ENCODE data around the gene TNFAIP6.
"Not testable (repeated sequence)": the region's sequence is repeated elsewhere in the genome, so short reads cannot be mapped to it uniquely, and the experiment has no call there.

TNFAIP6 gene

DNA sequence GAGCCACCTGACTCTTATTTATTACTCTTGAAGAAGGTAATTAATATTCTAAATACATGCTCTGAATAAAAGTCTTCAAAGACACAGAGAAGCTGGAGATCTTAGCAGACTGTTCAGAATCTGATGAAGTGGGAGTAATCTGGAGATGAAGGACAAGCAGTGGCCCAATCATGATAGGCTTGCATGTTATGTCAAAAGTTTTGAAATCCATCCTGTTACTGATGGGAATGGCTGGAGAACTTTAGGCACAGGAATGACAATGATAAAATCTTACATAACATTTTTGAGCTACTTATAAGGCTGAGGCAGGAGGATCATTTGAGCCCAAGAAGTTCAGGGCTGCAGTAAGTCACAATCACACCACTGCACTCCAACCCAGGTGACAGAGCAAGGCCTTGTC is 49.9 kb downstream of the TNFAIP6 start:
- DNase-seq = no peak
- in situ Hi-C loops (cut with HindIII; ENCODE audit: low pct_ligation_motif_present, low pct_unique_long_range_greater_than_20kb, low sequenced_read_pairs) = no loop called here

- in situ Hi-C loops (cut with HindIII; ENCODE audit: low pct_ligation_motif_present, low pct_unique_long_range_greater_than_20kb, low sequenced_read_pairs) = no loop called here
- no peak for DNase-seq
These were observed 51.6 kb downstream of the TNFAIP6 start for GRCh38 chr2:151408788-151409600.

GRCh38 chr2:151409601-151410484 is 52.5 kb downstream of the TNFAIP6 start, which contains the start of gene RIF1:
RIF1 (plus strand) TSS chr2:151409902; CDS start chr2:151410424, 522 bp downstream.
- in situ Hi-C loops (cut with HindIII; ENCODE audit: low pct_ligation_motif_present, low pct_unique_long_range_greater_than_20kb, low sequenced_read_pairs) = no loop called here
- peak; percentile 98 for DNase-seq

DNA sequence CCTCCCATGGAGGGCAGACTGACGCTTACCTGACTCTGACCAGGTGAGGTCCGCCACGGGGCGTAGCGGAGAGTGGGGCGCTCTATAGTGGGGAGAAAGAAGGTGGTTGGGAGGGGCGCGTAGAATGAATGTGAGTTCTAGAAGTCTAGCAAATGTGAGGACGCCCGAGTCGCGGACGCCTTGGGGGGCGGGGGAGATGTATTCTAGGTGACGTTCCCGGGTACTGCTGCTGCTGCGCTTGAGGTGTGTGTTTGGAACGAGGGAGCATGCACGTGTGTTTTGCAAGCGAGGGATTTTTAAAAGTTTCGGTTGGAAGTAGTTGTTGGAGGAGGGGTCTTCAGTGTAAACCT is 53.1 kb downstream of the TNFAIP6 start:
- in situ Hi-C loops (cut with HindIII; ENCODE audit: low pct_ligation_motif_present, low pct_unique_long_range_greater_than_20kb, low sequenced_read_pairs) = no loop called here
- peak; percentile 42 for DNase-seq

- no peak for DNase-seq
- in situ Hi-C loops (cut with HindIII; ENCODE audit: low pct_ligation_motif_present, low pct_unique_long_range_greater_than_20kb, low sequenced_read_pairs) = no loop called here
These were observed 60.3 kb downstream of the TNFAIP6 start for GRCh38 chr2:151417650-151418049.

- DNase-seq = not testable (repeated sequence)
These were observed 64.3 kb downstream of the TNFAIP6 start for GRCh38 chr2:151421681-151422080.

GRCh38 chr2:151422917-151423439 is 65.6 kb downstream of the TNFAIP6 start:
- in situ Hi-C loops (cut with HindIII; ENCODE audit: low pct_ligation_motif_present, low pct_unique_long_range_greater_than_20kb, low sequenced_read_pairs) = no loop called here
- no peak for DNase-seq

More at GRCh38 chr2:151421681-151422080, 64.3 kb downstream of the TNFAIP6 start:
- in situ Hi-C loops (cut with HindIII; ENCODE audit: low pct_ligation_motif_present, low pct_unique_long_range_greater_than_20kb, low sequenced_read_pairs) = not testable (repeated sequence)

DNA sequence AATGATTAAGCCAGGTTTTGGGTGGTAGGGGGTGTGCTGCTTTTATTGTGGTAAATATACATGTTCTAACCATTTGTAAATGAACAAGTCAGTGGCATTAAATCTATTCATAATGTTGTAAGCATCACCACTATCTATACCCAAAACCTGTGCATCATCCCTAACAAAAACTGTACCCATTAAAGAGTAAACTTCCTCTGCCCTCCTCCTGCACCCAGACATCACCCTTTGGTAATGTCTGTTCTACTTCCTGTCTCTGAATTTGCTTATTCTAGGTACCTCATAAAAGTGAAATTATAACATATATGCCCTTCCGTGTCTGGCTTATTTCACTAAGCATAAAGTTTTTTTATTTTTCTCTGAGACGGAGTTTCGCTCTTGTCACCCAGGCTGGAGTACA is 66.4 kb downstream of the TNFAIP6 start:
- DNase-seq = no peak
- in situ Hi-C loops (cut with HindIII; ENCODE audit: low pct_ligation_motif_present, low pct_unique_long_range_greater_than_20kb, low sequenced_read_pairs) = no loop called here
